Endodermal cell (in vitro differentiated cells): ENCODE measurements around the gene UTP20. TPM values are rescaled to one million over a fixed set of nuclear protein-coding genes. Genes with fewer than 3 reads are reported as not detected.
"Not testable (repeated sequence)": the region's sequence is repeated elsewhere in the genome, so short reads cannot be mapped to it uniquely, and the experiment has no call there.

Experiments
- DNase-seq: peaks from one replicate; pipeline ENCODE4 v3.0.0-alpha.2; 2017
- H3K27ac ChIP-seq: 2 replicates; pipeline ENCODE4 v1.5.1; 2013; ENCODE audit warnings: mild to moderate bottlenecking, low read depth, low read length, moderate library complexity
- H3K27me3 ChIP-seq: 2 replicates; pipeline ENCODE4 v1.6.1; 2013; ENCODE audit warnings: mild to moderate bottlenecking, low read length, moderate library complexity; ENCODE audit not compliant: insufficient read depth, control insufficient read depth, poor library complexity, severe bottlenecking
- H3K36me3 ChIP-seq: 2 replicates; pipeline ENCODE4 v1.7.0; 2013; ENCODE audit warnings: mild to moderate bottlenecking, low read length, moderate library complexity; ENCODE audit not compliant: control insufficient read depth, insufficient read depth
- H3K4me1 ChIP-seq: one replicate; pipeline ENCODE4 v1.7.0; 2013; ENCODE audit warnings: low read length; ENCODE audit not compliant: control insufficient read depth, insufficient read depth
- H3K4me3 ChIP-seq: 2 replicates; pipeline ENCODE4 v1.5.1; 2013; ENCODE audit warnings: mild to moderate bottlenecking, low read length, moderate library complexity
- H3K9ac ChIP-seq: 2 replicates; pipeline ENCODE4 v1.6.1; 2013; ENCODE audit warnings: mild to moderate bottlenecking, low read length, moderate library complexity; ENCODE audit not compliant: poor library complexity, severe bottlenecking; ENCODE audit errors: extremely low read depth
- H3K9me3 ChIP-seq: 2 replicates; pipeline ENCODE4 v1.6.1; 2013; ENCODE audit warnings: mild to moderate bottlenecking, low read length, moderate library complexity; ENCODE audit not compliant: control insufficient read depth
- H3K27ac Mint-ChIP-seq: 2 replicates; pipeline ENCODE4 v1.8.0; 2020; ENCODE audit warnings: mixed read lengths
- H3K27me3 Mint-ChIP-seq: 2 replicates; pipeline ENCODE4 v1.8.0; 2021; ENCODE audit warnings: mild to moderate bottlenecking, mixed read lengths; ENCODE audit not compliant: insufficient read depth
- H3K36me3 Mint-ChIP-seq: 2 replicates; pipeline ENCODE4 v1.8.0; 2020; ENCODE audit warnings: low read depth, mixed read lengths
- H3K4me1 Mint-ChIP-seq: 2 replicates; pipeline ENCODE4 v1.8.0; 2020; ENCODE audit warnings: mixed read lengths
- H3K4me3 Mint-ChIP-seq: 2 replicates; pipeline ENCODE4 v1.8.0; 2020; ENCODE audit warnings: mild to moderate bottlenecking, moderate library complexity, mixed read lengths
- H3K9me3 Mint-ChIP-seq: 2 replicates; pipeline ENCODE4 v1.8.0; 2020; ENCODE audit warnings: mild to moderate bottlenecking, mixed read lengths
- CTCF ChIP-seq: fragments of 200-600 bp; sonication (generic); conservative IDR thresholded peaks from 2 replicates; pipeline ENCODE4 v1.5.0; 2021; ENCODE audit warnings: antibody characterized with exemption, mild to moderate bottlenecking
- WGBS, 2 experiments: methylation state at CpG; one replicate each; pipeline versions ENCODE4 v1.1.5 to v1.1.7; 2013; ENCODE audit warnings: missing lambda C conversion rate in 2 of 2, mixed read lengths in 1 of 2; ENCODE audit not compliant: insufficient coverage in 1 of 2, insufficient read length in 1 of 2; 5-methylcytosine and 5-hydroxymethylcytosine counted together
- total RNA-seq, 2 donors: library from RNA; stranded (reverse); fragmentation: NEBNext Ultra II Directional in 1 of 2; extraction: Animal tissue kit (Norgen Biotek cat#: 25700) in 1 of 2; gene quantifications; 2 replicates in 1 of 2; 3 replicates in 1 of 2; pipeline ENCODE4 v1.2.1, GENCODE V29; 2021

UTP20 gene
- total RNA-seq, 2 donors from 2014 or later, result 22.1 to 29.1 TPM

DNA sequence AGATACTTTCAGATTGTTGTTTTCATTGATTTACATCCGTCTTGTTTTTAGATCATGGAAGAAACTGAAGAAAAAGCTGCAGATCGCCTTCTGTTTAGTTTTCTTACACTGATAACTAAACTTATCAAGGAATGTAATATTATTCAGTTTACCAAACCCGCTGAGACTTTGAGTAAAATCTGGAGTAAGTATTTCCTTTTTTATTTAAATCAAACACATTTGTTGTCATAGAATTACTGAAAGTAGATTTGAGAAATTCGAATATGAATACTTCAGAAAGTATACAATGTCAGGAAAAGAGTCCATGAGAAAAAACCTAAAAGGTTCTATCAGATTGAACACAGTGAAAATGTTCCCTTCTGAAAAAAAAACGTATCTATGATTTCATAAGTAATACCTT, 95.7 kb downstream of the UTP20 start:
- H3K36me3 Mint-ChIP-seq, result peaks cover 73% of the 10 kb centered on the region
- no peak overlapping the region for H3K4me3 Mint-ChIP-seq
- H3K36me3 ChIP-seq, result peaks cover 81% of the 10 kb centered on the region
- no peaks in the 10 kb centered on the region for H3K27me3 Mint-ChIP-seq
- no peaks in the 10 kb centered on the region for H3K27me3 ChIP-seq
- no peaks in the 10 kb centered on the region for H3K4me1 ChIP-seq
- no peak overlapping the region for H3K27ac ChIP-seq
- H3K4me1 Mint-ChIP-seq, result no peaks in the 10 kb centered on the region
- no peak for TF ChIP-seq CTCF
- H3K9me3 ChIP-seq, result no peaks in the 10 kb centered on the region
- no peak overlapping the region for H3K27ac Mint-ChIP-seq
- no peaks in the 10 kb centered on the region for H3K9me3 Mint-ChIP-seq
- H3K4me3 ChIP-seq, result no peak overlapping the region
- DNase-seq, result no peak
- 94% methylated on average over 3 of the region's 5 CpGs; no CpG with 5 or more reads in 1 of the 2 experiments for WGBS, 2 experiments
- no peak overlapping the region for H3K9ac ChIP-seq

DNA sequence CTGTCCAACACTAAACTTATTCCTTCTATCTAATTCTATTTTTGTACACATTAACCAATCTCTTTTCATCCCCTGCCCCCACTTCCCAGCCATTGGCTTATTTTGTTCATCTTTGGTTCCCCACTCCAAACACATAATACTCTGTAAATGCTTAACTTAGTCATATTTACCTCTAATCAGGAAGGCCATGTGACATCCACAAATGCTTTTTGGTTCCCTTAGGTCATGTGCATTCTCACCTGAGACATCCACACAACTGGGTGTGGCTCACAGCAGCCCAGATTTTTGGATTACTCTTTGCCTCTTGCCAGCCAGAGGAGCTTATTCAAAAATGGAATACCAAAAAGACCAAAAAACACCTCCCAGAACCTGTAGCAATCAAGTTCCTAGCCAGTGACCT, 99.2 kb downstream of the UTP20 start:
- DNase-seq, result no peak
- Mint-ChIP-seq H3K27ac (no peak overlapping the region), H3K9me3 (no peaks in the 10 kb centered on the region), H3K4me3 (no peak overlapping the region), H3K27me3 (no peaks in the 10 kb centered on the region), H3K36me3 (peaks cover 76% of the 10 kb centered on the region), H3K4me1 (no peaks in the 10 kb centered on the region)
- no peak overlapping the region for H3K27ac ChIP-seq
- H3K4me3 ChIP-seq, result no peak overlapping the region
- peaks cover 79% of the 10 kb centered on the region for H3K36me3 ChIP-seq
- no peak overlapping the region for H3K9ac ChIP-seq
- TF ChIP-seq CTCF, result no peak
- H3K9me3 ChIP-seq, result no peaks in the 10 kb centered on the region
- no peaks in the 10 kb centered on the region for H3K4me1 ChIP-seq
- no peaks in the 10 kb centered on the region for H3K27me3 ChIP-seq

DNA sequence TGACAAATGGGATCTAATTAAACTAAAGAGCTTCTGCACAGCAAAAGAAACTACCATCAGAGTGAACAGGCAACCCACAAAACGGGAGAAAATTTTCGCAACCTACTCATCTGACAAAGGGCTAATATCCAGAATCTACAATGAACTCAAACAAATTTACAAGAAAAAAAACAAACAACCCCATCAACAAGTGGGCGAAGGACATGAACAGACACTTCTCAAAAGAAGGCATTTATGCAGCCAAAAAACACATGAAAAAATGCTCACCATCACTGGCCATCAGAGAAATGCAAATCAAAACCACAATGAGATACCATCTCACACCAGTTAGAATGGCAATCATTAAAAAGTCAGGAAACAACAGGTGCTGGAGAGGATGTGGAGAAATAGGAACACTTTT, 111.3 kb downstream of the UTP20 start:
- Histone ChIP-seq H3K9me3 (peaks cover 12% of the 10 kb centered on the region), H3K36me3 (peaks cover 57% of the 10 kb centered on the region)
- not testable (repeated sequence) for H3K27me3 Mint-ChIP-seq, H3K27ac Mint-ChIP-seq, H3K4me1 Mint-ChIP-seq, H3K9ac ChIP-seq, H3K4me1 ChIP-seq, DNase-seq, H3K4me3 Mint-ChIP-seq, H3K27me3 ChIP-seq, H3K4me3 ChIP-seq, H3K27ac ChIP-seq, H3K9me3 Mint-ChIP-seq
- peaks cover 61% of the 10 kb centered on the region for H3K36me3 Mint-ChIP-seq
- WGBS, 2 experiments, result no CpG with 5 or more reads among the region's 3 CpGs

- TF ChIP-seq CTCF, result no peak
- no peak for DNase-seq
- H3K9me3 Mint-ChIP-seq, result no peaks in the 10 kb centered on the region
- H3K36me3 ChIP-seq, result peaks cover 13% of the 10 kb centered on the region
- H3K27me3 ChIP-seq, result peaks cover 7% of the 10 kb centered on the region
- peak overlapping the region; percentile 95 for H3K27ac ChIP-seq
- H3K36me3 Mint-ChIP-seq, result peaks cover 8% of the 10 kb centered on the region
- H3K27me3 Mint-ChIP-seq, result peaks cover 1% of the 10 kb centered on the region
- peak overlapping the region; percentile 97 for H3K27ac Mint-ChIP-seq
- H3K9ac ChIP-seq, result peak overlapping the region; percentile 87
- H3K4me1 ChIP-seq, result peaks cover 4% of the 10 kb centered on the region
- H3K4me3 Mint-ChIP-seq, result peak overlapping the region; percentile 96
- H3K4me3 ChIP-seq, result peak overlapping the region; percentile 92
- 0 to 2% methylated on average over 5 to 18 of the region's 18 CpGs for WGBS, 2 experiments
- H3K4me1 Mint-ChIP-seq, result peaks cover 4% of the 10 kb centered on the region
- H3K9me3 ChIP-seq, result no peaks in the 10 kb centered on the region
These were observed 127.1 kb downstream of the UTP20 start for GRCh38 chr12:101407049-101407435.
